ENCODE results near the gene ZHX3. TPM values are rescaled to one million over a fixed set of nuclear protein-coding genes. Genes with fewer than 3 reads are reported as not detected.

Gene ZHX3
- total and polyA plus RNA-seq, 3 experiments from 2014 or later = 12.1 to 15.3 (median 12.7) TPM

DNA sequence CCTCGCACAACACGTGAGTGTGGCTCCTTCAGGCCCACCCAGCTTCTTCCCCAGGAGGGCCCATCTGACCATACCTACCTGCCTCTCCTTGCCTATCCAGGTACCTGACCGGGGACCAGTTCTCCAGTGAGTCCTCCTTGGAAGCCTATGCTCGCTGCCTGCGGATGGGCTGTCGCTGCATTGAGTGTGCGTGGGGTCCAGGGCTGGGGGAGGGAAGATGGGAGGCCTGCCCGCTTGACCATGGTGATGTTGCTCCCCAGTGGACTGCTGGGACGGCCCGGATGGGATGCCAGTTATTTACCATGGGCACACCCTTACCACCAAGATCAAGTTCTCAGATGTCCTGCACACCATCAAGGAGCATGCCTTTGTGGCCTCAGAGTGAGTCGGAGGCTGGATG is 153.7 kb downstream of the ZHX3 start:
- no peaks in the 10 kb centered on the region for H3K9me3 Mint-ChIP-seq
- DNase-seq = no peak
- H3K4me3 ChIP-seq (ENCODE audit: low read length) = no peak overlapping the region
- no peaks in the 10 kb centered on the region for H3K9me3 ChIP-seq (ENCODE audit: low read length)
- H3K27ac ChIP-seq (ENCODE audit: low read depth, low read length) = no peak overlapping the region
- H3K4me3 Mint-ChIP-seq = peak overlapping the region in 2 of 7 donors; percentile 25 to 32
- H3K27me3 ChIP-seq (ENCODE audit: insufficient read depth, low read length, poor library complexity, severe bottlenecking) = no peaks in the 10 kb centered on the region
- peaks cover 0 to 1% of the 10 kb centered on the region in 2 donors for H3K27me3 Mint-ChIP-seq
- H3K4me1 ChIP-seq (ENCODE audit: insufficient read depth, low read length) = peaks cover 62% of the 10 kb centered on the region
- CTCF ChIA-PET = interaction anchor here (1.0 to 15.5 kb wide), 2 partner anchors 9 to 28 kb away, joined by 8 to 193 read pairs; partner anchors contain the start of gene PLCG1
- H3K27ac Mint-ChIP-seq = peak overlapping the region; percentile 62 to 99 (median 89)
- POLR2A ChIA-PET = no interaction called here
- H3K36me3 ChIP-seq (ENCODE audit: insufficient read depth, low read length) = peaks cover 86% of the 10 kb centered on the region
- H3K36me3 Mint-ChIP-seq = peaks cover 24 to 93% (median 35%) of the 10 kb centered on the region in 3 donors
- H3K4me1 Mint-ChIP-seq = peaks cover 63 to 76% (median 70%) of the 10 kb centered on the region in 3 donors

DNA sequence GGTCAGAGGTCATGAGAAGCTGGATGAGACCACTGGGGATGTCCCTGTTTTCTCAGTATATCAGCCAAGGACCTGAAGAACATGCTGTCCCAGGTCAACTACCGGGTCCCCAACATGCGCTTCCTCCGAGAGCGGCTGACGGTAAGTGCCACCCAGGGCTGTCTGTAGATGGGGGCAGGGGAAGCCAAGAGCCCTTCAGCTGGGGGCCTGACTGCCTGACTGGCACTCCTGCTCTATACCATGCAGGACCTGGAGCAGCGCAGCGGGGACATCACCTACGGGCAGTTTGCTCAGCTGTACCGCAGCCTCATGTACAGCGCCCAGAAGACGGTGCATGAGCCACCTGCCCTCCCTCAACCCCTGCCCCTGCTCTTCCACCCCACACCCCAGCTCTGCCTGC is 155.1 kb downstream of the ZHX3 start:
- Histone ChIP-seq H3K4me3 (ENCODE audit: low read length) (no peak overlapping the region), H3K9me3 (ENCODE audit: low read length) (no peaks in the 10 kb centered on the region), H3K27ac (ENCODE audit: low read depth, low read length) (peak overlapping the region; percentile 24), H3K4me1 (ENCODE audit: insufficient read depth, low read length) (peaks cover 71% of the 10 kb centered on the region), H3K36me3 (ENCODE audit: insufficient read depth, low read length) (peaks cover 72% of the 10 kb centered on the region), H3K27me3 (ENCODE audit: insufficient read depth, low read length, poor library complexity, severe bottlenecking) (no peaks in the 10 kb centered on the region)
- no peak for DNase-seq
- Mint-ChIP-seq H3K36me3 (peaks cover 24 to 78% (median 35%) of the 10 kb centered on the region in 3 donors), H3K27me3 (peaks cover 0 to 1% of the 10 kb centered on the region in 2 donors), H3K9me3 (no peaks in the 10 kb centered on the region), H3K27ac (peak overlapping the region; percentile 90 to 99 (median 94)), H3K4me3 (peak overlapping the region in 6 of 7 donors; percentile 18 to 85 (median 66)), H3K4me1 (peaks cover 72 to 82% (median 78%) of the 10 kb centered on the region in 3 donors)
- ChIA-PET POLR2A (no interaction called here), CTCF (interaction anchor here (0.9 to 15.5 kb wide), 3 partner anchors 10 to 26 kb away, joined by 3 to 193 read pairs (median 4); partner anchors contain the start of gene PLCG1)

DNA sequence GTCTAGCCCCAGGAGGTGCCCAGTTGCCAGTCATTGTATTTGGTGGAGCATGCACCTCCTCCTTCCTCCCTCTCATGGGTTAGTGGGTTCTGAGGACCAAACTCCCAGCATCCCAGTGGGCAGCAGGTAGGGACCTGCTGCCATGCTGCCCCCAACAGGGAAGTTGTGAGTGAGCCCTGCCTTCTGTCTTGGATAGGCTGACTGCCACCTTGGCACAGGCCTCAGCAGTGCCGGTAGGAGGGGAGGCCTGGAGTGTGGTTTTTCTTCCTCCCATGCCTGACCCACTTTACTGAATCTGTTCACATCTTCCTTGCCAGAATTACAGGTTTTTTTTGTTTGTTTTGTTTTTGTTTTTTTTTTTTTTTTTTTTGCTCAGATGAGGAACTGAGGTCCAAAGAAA is 155.6 kb downstream of the ZHX3 start:
- Histone ChIP-seq H3K4me3 (ENCODE audit: low read length) (no peak overlapping the region), H3K27me3 (ENCODE audit: insufficient read depth, low read length, poor library complexity, severe bottlenecking) (no peaks in the 10 kb centered on the region), H3K27ac (ENCODE audit: low read depth, low read length) (peak overlapping the region; percentile 24), H3K9me3 (ENCODE audit: low read length) (no peaks in the 10 kb centered on the region), H3K36me3 (ENCODE audit: insufficient read depth, low read length) (peaks cover 66% of the 10 kb centered on the region), H3K4me1 (ENCODE audit: insufficient read depth, low read length) (peaks cover 72% of the 10 kb centered on the region)
- ChIA-PET POLR2A (no interaction called here), CTCF (interaction anchor here (0.9 to 15.5 kb wide), 2 partner anchors 11 to 26 kb away, joined by 3 to 193 read pairs; partner anchors contain the start of gene PLCG1)
- peak overlapping the region; percentile 29 to 85 (median 70) for H3K4me3 Mint-ChIP-seq
- H3K9me3 Mint-ChIP-seq = no peaks in the 10 kb centered on the region
- peaks cover 20 to 75% (median 32%) of the 10 kb centered on the region in 3 donors for H3K36me3 Mint-ChIP-seq
- peak overlapping the region; percentile 90 to 99 (median 94) for H3K27ac Mint-ChIP-seq
- peak in 2 of 5 donors; percentile 35 to 47 for DNase-seq
- peaks cover 0 to 4% of the 10 kb centered on the region in 2 donors for H3K27me3 Mint-ChIP-seq
- peaks cover 72 to 82% (median 78%) of the 10 kb centered on the region in 3 donors for H3K4me1 Mint-ChIP-seq

DNA sequence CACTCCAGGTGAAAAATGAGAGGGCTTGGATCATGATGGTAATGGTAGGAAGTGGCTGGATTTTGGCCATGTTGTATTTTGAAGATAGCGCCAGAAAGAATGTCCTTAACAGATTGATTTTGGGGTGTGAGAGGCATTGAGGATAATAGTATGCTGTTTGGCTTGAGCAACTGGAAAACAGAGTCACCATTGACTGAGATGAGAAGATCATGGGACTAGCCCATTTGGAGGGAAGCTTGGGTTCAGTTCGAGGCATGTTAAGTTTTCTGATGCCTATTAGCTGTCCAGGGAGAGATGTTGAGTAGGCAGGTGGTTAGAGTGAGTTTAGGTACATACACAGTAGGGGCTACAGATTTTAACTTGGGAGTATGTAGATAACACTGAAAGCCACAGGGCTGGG is 156.8 kb downstream of the ZHX3 start:
- no peak overlapping the region for H3K4me3 ChIP-seq (ENCODE audit: low read length)
- Mint-ChIP-seq H3K36me3 (peaks cover 18 to 63% (median 27%) of the 10 kb centered on the region in 3 donors), H3K27ac (peak overlapping the region; percentile 93 to 100 (median 98)), H3K4me1 (peaks cover 79 to 89% (median 82%) of the 10 kb centered on the region in 3 donors), H3K9me3 (no peaks in the 10 kb centered on the region), H3K27me3 (peaks cover 0 to 6% of the 10 kb centered on the region in 2 donors), H3K4me3 (peak overlapping the region in 6 of 7 donors; percentile 6 to 88 (median 54))
- no peak for DNase-seq
- ChIA-PET CTCF (interaction anchor here (0.9 to 15.5 kb wide), 3 partner anchors 12 to 24 kb away, joined by 3 to 193 read pairs (median 49); partner anchors contain the start of gene PLCG1), POLR2A (no interaction called here)
- H3K27ac ChIP-seq (ENCODE audit: low read depth, low read length) = peak overlapping the region; percentile 41
- no peaks in the 10 kb centered on the region for H3K9me3 ChIP-seq (ENCODE audit: low read length)
- peaks cover 54% of the 10 kb centered on the region for H3K36me3 ChIP-seq (ENCODE audit: insufficient read depth, low read length)
- no peaks in the 10 kb centered on the region for H3K27me3 ChIP-seq (ENCODE audit: insufficient read depth, low read length, poor library complexity, severe bottlenecking)
- peaks cover 78% of the 10 kb centered on the region for H3K4me1 ChIP-seq (ENCODE audit: insufficient read depth, low read length)

DNA sequence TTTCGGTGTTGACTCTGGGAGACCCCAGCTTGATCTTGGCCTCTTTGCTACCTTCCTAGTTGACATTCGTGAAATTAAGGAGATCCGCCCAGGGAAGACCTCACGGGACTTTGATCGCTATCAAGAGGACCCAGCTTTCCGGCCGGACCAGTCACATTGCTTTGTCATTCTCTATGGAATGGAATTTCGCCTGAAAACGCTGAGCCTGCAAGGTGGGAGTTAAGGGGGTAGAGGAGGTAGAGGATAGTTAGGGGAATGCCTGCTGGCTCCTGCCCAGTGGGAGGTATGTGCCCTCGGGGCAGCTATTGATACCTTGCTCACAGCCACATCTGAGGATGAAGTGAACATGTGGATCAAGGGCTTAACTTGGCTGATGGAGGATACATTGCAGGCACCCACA is 158.0 kb downstream of the ZHX3 start:
- no peak for DNase-seq
- H3K4me1 ChIP-seq (ENCODE audit: insufficient read depth, low read length) = peaks cover 90% of the 10 kb centered on the region
- peak overlapping the region; percentile 41 for H3K27ac ChIP-seq (ENCODE audit: low read depth, low read length)
- Mint-ChIP-seq H3K27me3 (peaks cover 0 to 6% of the 10 kb centered on the region in 2 donors), H3K4me1 (peaks cover 88 to 100% (median 91%) of the 10 kb centered on the region in 3 donors), H3K9me3 (no peaks in the 10 kb centered on the region), H3K4me3 (peak overlapping the region in 6 of 7 donors; percentile 52 to 88 (median 72)), H3K36me3 (peaks cover 14 to 52% (median 22%) of the 10 kb centered on the region in 3 donors), H3K27ac (peak overlapping the region; percentile 93 to 100 (median 98))
- peaks cover 43% of the 10 kb centered on the region for H3K36me3 ChIP-seq (ENCODE audit: insufficient read depth, low read length)
- peak overlapping the region; percentile 44 for H3K4me3 ChIP-seq (ENCODE audit: low read length)
- H3K27me3 ChIP-seq (ENCODE audit: insufficient read depth, low read length, poor library complexity, severe bottlenecking) = no peaks in the 10 kb centered on the region
- CTCF ChIA-PET = interaction anchor here (5.8 to 15.5 kb wide), 3 partner anchors 13 to 23 kb away, joined by 49 to 193 read pairs (median 71); partner anchors contain the start of gene PLCG1
- no peaks in the 10 kb centered on the region for H3K9me3 ChIP-seq (ENCODE audit: low read length)
- POLR2A ChIA-PET = no interaction called here

DNA sequence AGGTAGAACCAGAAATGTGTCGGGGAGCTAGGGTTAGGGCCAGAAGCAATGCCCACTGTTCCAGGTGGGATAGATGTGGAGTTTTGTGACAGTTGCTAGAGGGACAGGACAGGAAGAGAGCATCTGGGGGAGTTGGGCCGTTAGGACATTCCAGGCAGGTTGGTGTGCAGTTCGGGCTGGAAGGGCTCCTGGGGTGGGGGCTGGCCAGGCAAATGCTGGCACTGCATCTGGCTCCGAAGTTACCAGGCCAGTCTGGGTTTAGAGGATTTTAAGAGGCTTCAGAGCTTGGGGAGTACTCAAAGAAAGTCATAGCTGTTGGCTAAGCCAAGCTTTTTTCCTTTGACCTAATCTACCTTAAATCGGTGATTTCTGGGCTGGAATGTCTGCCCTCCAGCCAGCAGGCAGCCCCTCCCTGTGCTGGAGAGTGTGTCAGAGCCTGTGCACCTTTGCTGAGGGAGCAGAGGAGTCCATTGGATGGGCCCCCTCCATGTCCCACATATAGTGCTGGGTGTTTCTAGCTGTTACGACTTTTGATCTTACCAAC is 159.4 kb downstream of the ZHX3 start:
- H3K4me3 ChIP-seq (ENCODE audit: low read length) = peak overlapping the region; percentile 44
- Mint-ChIP-seq H3K27me3 (peaks cover 0 to 5% of the 10 kb centered on the region in 2 donors), H3K9me3 (no peaks in the 10 kb centered on the region), H3K4me1 (peaks cover 90 to 100% (median 90%) of the 10 kb centered on the region in 3 donors), H3K27ac (peak overlapping the region; percentile 93 to 100 (median 98)), H3K36me3 (peaks cover 10 to 39% (median 16%) of the 10 kb centered on the region in 3 donors), H3K4me3 (peak overlapping the region; percentile 69 to 91 (median 79))
- ChIA-PET CTCF (interaction anchor here (0.9 to 15.5 kb wide), 8 partner anchors 11 to 181 kb away, joined by 3 to 193 read pairs (median 14); partner anchors contain the start of gene PLCG1), POLR2A (interaction anchor here (0.5 to 4.4 kb wide), 7 partner anchors 9 to 128 kb away, joined by 3 to 69 read pairs (median 8); partner anchors contain the start of gene PLCG1)
- no peaks in the 10 kb centered on the region for H3K9me3 ChIP-seq (ENCODE audit: low read length)
- peak overlapping the region; percentile 57 for H3K27ac ChIP-seq (ENCODE audit: low read depth, low read length)
- H3K4me1 ChIP-seq (ENCODE audit: insufficient read depth, low read length) = peaks cover 99% of the 10 kb centered on the region
- peaks cover 29% of the 10 kb centered on the region for H3K36me3 ChIP-seq (ENCODE audit: insufficient read depth, low read length)
- no peaks in the 10 kb centered on the region for H3K27me3 ChIP-seq (ENCODE audit: insufficient read depth, low read length, poor library complexity, severe bottlenecking)
- DNase-seq = no peak

DNA sequence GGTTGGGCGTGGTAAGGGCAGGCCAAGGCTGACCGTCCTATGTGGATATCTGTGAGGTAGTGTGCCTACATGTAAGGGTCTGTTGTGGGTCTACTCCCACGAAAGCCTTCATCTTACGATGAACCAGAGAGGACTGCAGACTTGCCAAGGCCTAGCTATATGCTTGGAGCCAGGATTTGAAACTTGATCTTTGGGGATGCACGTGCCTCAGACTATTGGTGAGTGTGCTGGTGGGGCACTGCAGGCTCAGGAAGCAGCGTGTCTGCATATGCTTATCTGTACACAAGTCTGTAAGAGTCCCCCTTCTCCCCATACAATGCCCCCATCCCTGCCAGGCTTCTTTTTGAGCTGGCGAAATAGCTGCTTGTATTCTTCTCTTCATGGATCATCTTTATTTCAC is 162.3 kb downstream of the ZHX3 start:
- peaks cover under 1 to 15% (median 10%) of the 10 kb centered on the region in 3 donors for H3K36me3 Mint-ChIP-seq
- Histone ChIP-seq H3K4me3 (ENCODE audit: low read length) (no peak overlapping the region), H3K27ac (ENCODE audit: low read depth, low read length) (no peak overlapping the region), H3K36me3 (ENCODE audit: insufficient read depth, low read length) (peaks cover 9% of the 10 kb centered on the region), H3K9me3 (ENCODE audit: low read length) (no peaks in the 10 kb centered on the region), H3K27me3 (ENCODE audit: insufficient read depth, low read length, poor library complexity, severe bottlenecking) (no peaks in the 10 kb centered on the region), H3K4me1 (ENCODE audit: insufficient read depth, low read length) (peaks cover 99% of the 10 kb centered on the region)
- no peaks in the 10 kb centered on the region for H3K9me3 Mint-ChIP-seq
- peaks cover 0 to 5% of the 10 kb centered on the region in 2 donors for H3K27me3 Mint-ChIP-seq
- peak overlapping the region in 6 of 7 donors; percentile 11 to 88 (median 72) for H3K4me3 Mint-ChIP-seq
- peak overlapping the region in 7 of 8 donors; percentile 93 to 100 (median 97) for H3K27ac Mint-ChIP-seq
- peaks cover 96 to 100% (median 99%) of the 10 kb centered on the region in 3 donors for H3K4me1 Mint-ChIP-seq
- CTCF ChIA-PET = interaction anchor here (1.3 to 15.5 kb wide), 4 partner anchors 11 to 25 kb away, joined by 3 to 193 read pairs (median 60); partner anchors contain the start of gene PLCG1
- no peak for DNase-seq
- POLR2A ChIA-PET = interaction anchor here (0.6 to 4.4 kb wide), 5 partner anchors 8 to 23 kb away, joined by 4 to 69 read pairs (median 14); partner anchors contain the start of gene PLCG1

Measured in CD8-positive, alpha-beta memory T cell (primary cell).